Spleen (tissue), 11 donors: ENCODE results near the gene RTN4RL2. TPM values are rescaled to one million over a fixed set of nuclear protein-coding genes. Genes with fewer than 3 reads are reported as not detected.

ENCODE experiments used
- DNase-seq: peaks from one replicate; pipeline ENCODE4 v3.0.0-alpha.2; 2020
- H3K27ac ChIP-seq, 8 donors: fragments of 200-600 bp; sonication (generic) in 7 of 8; 1 replicate in 4 of 8; 2 replicates in 4 of 8; pipeline versions ENCODE4 v1.5.0 to v1.8.0; 2016 to 2021; ENCODE audit warnings: inconsistent platforms in 4 of 8, mild to moderate bottlenecking in 4 of 8, moderate library complexity in 1 of 8
- H3K27me3 ChIP-seq, 7 donors: fragments of 200-600 bp; sonication (generic) in 6 of 7; replicated peaks in 1 of 7; 1 replicate in 4 of 7; 2 replicates in 3 of 7; pipeline versions ENCODE4 v1.5.0 to v1.8.0; 2016 to 2021; ENCODE audit warnings: inconsistent platforms in 3 of 7, mild to moderate bottlenecking in 1 of 7
- H3K36me3 ChIP-seq, 6 donors: fragments of 200-600 bp; sonication (generic) in 5 of 6; 1 replicate in 4 of 6; 2 replicates in 2 of 6; pipeline versions ENCODE4 v1.5.0 to v1.8.0; 2016 to 2021; ENCODE audit warnings: inconsistent platforms in 2 of 6
- H3K4me1 ChIP-seq, 6 donors: fragments of 200-600 bp; sonication (generic) in 5 of 6; 1 replicate in 3 of 6; 2 replicates in 3 of 6; pipeline versions ENCODE4 v1.5.0 to v1.8.0; 2016 to 2021; ENCODE audit warnings: inconsistent platforms in 3 of 6
- H3K4me3 ChIP-seq, 8 donors: fragments of 200-600 bp; sonication (generic) in 7 of 8; 1 replicate in 4 of 8; 2 replicates in 4 of 8; pipeline versions ENCODE4 v1.5.0 to v1.8.0; 2016 to 2021; ENCODE audit warnings: inconsistent platforms in 4 of 8, mild to moderate bottlenecking in 4 of 8, moderate library complexity in 2 of 8
- H3K9me3 ChIP-seq, 8 donors: fragments of 200-600 bp; sonication (generic) in 7 of 8; 1 replicate in 4 of 8; 2 replicates in 4 of 8; pipeline versions ENCODE4 v1.5.0 to v1.8.0; 2016 to 2021; ENCODE audit warnings: inconsistent platforms in 4 of 8
- CTCF ChIP-seq, 11 experiments: fragments of 200-600 bp in 7 of 11; fragments of 450-650 bp in 4 of 11; sonication (generic) in 4 of 11; IDR thresholded peaks in 8 of 11; conservative IDR thresholded peaks in 3 of 11; 1 replicate in 7 of 11; 2 replicates in 4 of 11; pipeline versions ENCODE4 v1.4.0 to v1.8.0; 2016 to 2021; ENCODE audit warnings: antibody characterized with exemption in 11 of 11, inconsistent platforms in 4 of 11, mild to moderate bottlenecking in 1 of 11
- POLR2A ChIP-seq, 3 donors: fragments of 450-650 bp; IDR thresholded peaks; one replicate each; pipeline ENCODE4 v1.5.1; 2017; ENCODE audit warnings: antibody characterized with exemption in 3 of 3, mild to moderate bottlenecking in 1 of 3
- POLR2AphosphoS5 ChIP-seq, 3 donors: sonication (generic); formaldehyde crosslinking; IDR thresholded peaks; one replicate each; pipeline ENCODE4 v1.5.1; 2017; ENCODE audit warnings: antibody characterized with exemption in 3 of 3
- WGBS, 5 donors: extraction: QIAGEN DNeasy Blood & Tissue Kit in 3 of 5; methylation state at CpG; one replicate each; pipeline versions ENCODE4 v1.1.5 to v1.1.7; 2013 to 2018; 5-methylcytosine and 5-hydroxymethylcytosine counted together
- intact Hi-C: fragments of 100-400 bp; cut with DNase I; formaldehyde crosslinking; loops from one replicate; pipeline ENCODE4 v1.15.0; 2023; ENCODE audit warnings: low total_unique reads
- polyA plus RNA-seq, 3 donors: library from polyadenylated mRNA; stranded (reverse); fragments of 200-250 nt; gene quantifications; one replicate each; pipeline ENCODE4 v1.2.1, GENCODE V29; 2013
- total RNA-seq, 7 donors: library from RNA; depleted of rRNA in 3 of 7; stranded (reverse); fragments of >200 nt in 3 of 7; fragmentation: NEBNext Ultra II Directional in 4 of 7; extraction: Animal tissue kit (Norgen Biotek cat#: 25700) in 4 of 7; gene quantifications; one replicate each; pipeline versions ENCODE4 v1.1.0 to v1.2.1, GENCODE V29; 2016 to 2021
- donor health status: healthy with polysubstance abuse.
- donor health status: DM: no; HTN: no; CAD: no; lungs with moderate emphysema.
- donor health status: DM: no; HTN: no; CAD: no.
- donor health status: Bipolar disorder and iron deficiency.
- donor health status: healthy.
- donor health status: DM: no; HTN: no; CAD: no.
- donor health status: DM: yes; HTN: yes; CAD: no.

RTN4RL2 gene
- total and polyA plus RNA-seq, 10 donors = 0.15 to 2.0 (median 0.44) TPM

- peak; percentile 64 for DNase-seq
- TF ChIP-seq CTCF (IDR thresholded peaks at IDR 0.05 in 8 of 11, conservative IDR thresholded peaks at IDR 0.05 in 3 of 11) (peak in 3 of 11 experiments; percentile 29 to 48 (median 42)), POLR2A (IDR thresholded peaks at IDR 0.05) (no peak)
- peak overlapping the region in 1 of 8 donors; percentile 71 for H3K4me3 ChIP-seq
- intact Hi-C loops = loop anchor here (2.0 to 5.0 kb wide), 2 partner anchors 69 to 185 kb away; no protein-coding TSS in a partner anchor
- 3 to 15% (median 5%) methylated on average over 7 of the region's 7 CpGs for WGBS, 5 donors
- H3K27me3 ChIP-seq = peaks cover 5 to 69% (median 39%) of the 10 kb centered on the region in 7 donors
- H3K9me3 ChIP-seq = no peaks in the 10 kb centered on the region
- H3K27ac ChIP-seq = no peak overlapping the region
- peaks cover 22 to 47% (median 42%) of the 10 kb centered on the region in 6 donors for H3K4me1 ChIP-seq
- H3K36me3 ChIP-seq = no peaks in the 10 kb centered on the region
Observed at GRCh38 chr11:57457643-57458023, 2.7 kb upstream of the RTN4RL2 start.

- DNase-seq = no peak
- Histone ChIP-seq H3K27me3 (peaks cover 5 to 69% (median 39%) of the 10 kb centered on the region in 7 donors), H3K9me3 (no peaks in the 10 kb centered on the region), H3K36me3 (no peaks in the 10 kb centered on the region), H3K4me1 (peaks cover 22 to 47% (median 42%) of the 10 kb centered on the region in 6 donors), H3K4me3 (peak overlapping the region in 7 of 8 donors; percentile 22 to 71 (median 45)), H3K27ac (no peak overlapping the region)
- intact Hi-C loops = loop anchor here (5.0 kb wide), 1 partner anchor 184 kb away; no protein-coding TSS in a partner anchor
- 1 to 3% (median 2%) methylated on average over 16 of the region's 16 CpGs for WGBS, 5 donors
- no peak for TF ChIP-seq POLR2AphosphoS5 (IDR thresholded peaks at IDR 0.05)
- no peak for TF ChIP-seq CTCF (IDR thresholded peaks at IDR 0.05 in 8 of 11, conservative IDR thresholded peaks at IDR 0.05 in 3 of 11)
- no peak for TF ChIP-seq POLR2A (IDR thresholded peaks at IDR 0.05)
Observed at GRCh38 chr11:57458060-57458409, 2.3 kb upstream of the RTN4RL2 start.

- 0 to 1% (median 1%) methylated on average over 43 to 44 of the region's 44 CpGs for WGBS, 5 donors
Observed at GRCh38 chr11:57458410-57459163, 1.7 kb upstream of the RTN4RL2 start.

More at GRCh38 chr11:57458410-57459163, 1.7 kb upstream of the RTN4RL2 start:
- intact Hi-C loops = loop anchor here (5.0 kb wide), 1 partner anchor 184 kb away; no protein-coding TSS in a partner anchor
- H3K27me3 ChIP-seq = peaks cover 5 to 69% (median 39%) of the 10 kb centered on the region in 7 donors
- DNase-seq = peak; percentile 82
- H3K36me3 ChIP-seq = no peaks in the 10 kb centered on the region
- TF ChIP-seq POLR2A (IDR thresholded peaks at IDR 0.05) = no peak
- TF ChIP-seq CTCF (IDR thresholded peaks at IDR 0.05 in 8 of 11, conservative IDR thresholded peaks at IDR 0.05 in 3 of 11) = peak in 10 of 11 experiments; percentile 38 to 83 (median 69)
- H3K27ac ChIP-seq = no peak overlapping the region
- H3K9me3 ChIP-seq = no peaks in the 10 kb centered on the region
- H3K4me1 ChIP-seq = peaks cover 22 to 47% (median 42%) of the 10 kb centered on the region in 6 donors
- H3K4me3 ChIP-seq = peak overlapping the region; percentile 7 to 71 (median 44)
